HG03442 (cell line): Measurements from ENCODE around the gene CBX4.

ENCODE experiments used
- ATAC-seq: cut with Tn5 transposase; IDR thresholded peaks from one replicate; pipeline ENCODE4 v1.9.1; 2021; ENCODE audit warnings: mild to moderate bottlenecking, moderate library complexity; ENCODE audit not compliant: unreplicated experiment

CBX4 gene

GRCh38 chr17:79814974-79815835 is 24.0 kb downstream of the CBX4 start:
- ATAC-seq = no peak

DNA sequence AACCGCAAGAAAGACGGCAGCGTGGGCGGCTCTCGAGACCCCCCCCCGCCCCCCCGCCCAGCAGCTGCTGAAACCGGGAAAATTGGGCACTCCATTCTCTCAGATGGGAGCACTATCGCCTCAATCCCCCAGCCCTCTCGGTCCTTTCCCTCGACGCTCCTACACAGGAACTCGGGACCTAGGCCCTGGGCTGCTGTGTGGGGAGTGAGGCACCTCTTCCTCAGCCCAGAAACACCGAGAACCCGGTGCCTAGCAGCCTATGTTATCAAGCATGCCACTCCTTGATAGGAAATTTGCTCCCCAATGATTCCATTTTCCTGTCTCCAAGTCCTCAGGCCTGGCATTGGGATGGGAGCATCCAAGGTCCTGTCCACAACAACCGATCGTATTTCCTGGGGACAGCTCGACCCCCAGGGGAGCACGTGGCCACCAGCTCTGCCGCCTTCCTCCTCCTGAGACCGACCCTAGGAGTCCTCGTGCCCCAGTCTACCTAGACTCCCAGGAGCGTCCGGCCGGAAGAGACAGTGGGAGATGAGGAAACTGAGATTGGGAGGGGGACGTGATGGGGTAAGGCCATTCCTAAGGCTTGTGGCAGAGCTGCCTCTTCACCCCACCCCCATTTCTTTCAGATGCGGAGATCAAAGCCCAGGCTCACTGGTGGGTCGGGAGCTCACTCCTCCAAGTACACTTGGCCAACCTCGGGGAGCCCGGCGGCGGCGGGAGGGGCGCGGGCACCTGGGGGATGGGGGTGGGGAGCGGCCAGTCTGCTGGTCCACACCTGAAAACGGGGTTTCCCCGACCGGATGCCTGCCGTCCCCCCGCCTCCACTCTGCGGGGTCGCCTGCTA is 24.9 kb downstream of the CBX4 start:
- no peak for ATAC-seq

DNA sequence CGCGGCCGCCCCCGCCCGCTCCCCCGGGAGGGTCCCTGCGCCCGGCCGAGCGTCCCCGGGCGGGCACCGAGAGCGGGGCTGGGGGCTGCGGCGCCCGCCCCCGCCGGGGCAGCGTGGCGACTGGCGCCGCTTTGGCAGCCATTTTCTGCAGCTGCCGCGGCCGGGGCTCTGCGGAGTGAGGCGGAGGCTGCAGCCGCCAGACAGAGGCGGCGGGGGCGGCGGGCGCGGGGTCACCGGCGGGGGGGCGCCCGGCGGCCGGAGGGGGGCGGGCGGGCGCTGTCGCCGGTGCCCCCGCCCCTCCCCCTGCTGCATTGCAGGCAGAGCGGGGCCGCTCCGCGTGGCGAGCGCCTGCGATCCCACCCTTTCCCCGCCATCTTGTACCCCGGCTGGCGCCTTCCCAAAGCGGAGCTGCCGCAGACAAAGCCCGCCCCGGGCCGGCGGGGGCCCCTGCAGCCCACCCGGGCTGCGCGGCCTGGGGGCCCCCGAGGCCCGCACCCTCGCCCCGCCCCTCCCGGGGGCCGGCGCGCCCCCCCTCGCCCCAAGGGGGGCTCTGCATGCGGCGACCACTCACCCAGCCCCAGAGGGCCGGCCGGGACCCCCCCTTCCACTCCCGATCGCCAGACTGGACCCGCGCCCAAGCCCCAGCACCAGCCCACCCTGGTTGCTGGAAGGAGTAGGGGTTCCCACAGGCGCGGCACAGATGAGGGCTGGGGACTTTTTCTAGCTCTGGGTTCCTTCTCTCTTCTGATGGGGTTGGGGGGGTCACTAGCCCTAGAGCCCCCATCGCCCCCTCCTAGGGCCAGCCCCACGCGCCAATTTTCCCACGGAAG is 25.7 kb downstream of the CBX4 start:
- ATAC-seq = no peak

DNA sequence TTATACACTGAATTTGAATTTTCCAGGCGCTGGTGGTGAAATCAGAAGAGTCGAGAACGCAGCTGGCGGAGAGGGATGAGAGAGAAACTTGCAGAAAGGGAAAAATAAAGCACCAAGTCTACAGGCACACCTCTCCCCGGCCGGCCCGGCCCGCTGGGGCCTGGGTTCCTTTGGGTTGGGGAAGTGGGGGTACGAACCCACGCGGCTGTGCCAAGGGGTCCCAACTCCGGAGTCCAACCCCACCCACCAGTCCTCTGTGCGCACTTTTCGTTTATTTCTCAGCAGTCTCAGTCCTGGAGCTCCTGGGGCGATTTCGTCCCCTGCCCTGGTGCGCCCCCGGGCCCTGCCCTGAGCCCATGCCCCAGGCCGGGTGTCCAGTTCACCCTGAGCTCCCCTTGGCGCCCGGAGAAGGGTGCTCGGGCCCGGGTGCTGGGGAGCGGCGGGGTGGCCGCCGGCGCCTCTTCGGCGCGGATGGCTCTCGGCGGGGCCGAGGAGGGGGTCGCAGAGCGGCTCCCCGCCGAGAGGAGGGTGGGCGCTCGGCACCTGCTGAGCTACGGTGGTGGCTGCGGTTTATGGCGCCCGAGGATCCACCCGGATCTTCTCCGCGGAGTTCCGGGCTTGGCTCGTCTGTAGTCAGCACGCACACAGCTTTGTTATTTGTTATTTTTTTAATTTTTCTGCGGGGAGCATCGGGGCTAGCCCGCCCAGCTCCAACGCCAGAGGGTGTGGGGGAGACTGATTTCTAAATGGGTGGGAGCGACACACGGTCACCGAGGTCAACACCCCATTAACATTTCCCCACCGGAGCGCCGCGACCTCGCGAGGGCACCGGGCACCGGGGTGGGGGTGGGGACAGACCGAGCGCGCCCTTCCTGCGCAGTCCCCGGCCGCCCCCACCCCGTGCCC is 26.6 kb downstream of the CBX4 start:
- no peak for ATAC-seq

- ATAC-seq = no peak
Observed at GRCh38 chr17:79811868-79812352, 27.3 kb downstream of the CBX4 start.

- no peak for ATAC-seq
Observed at GRCh38 chr17:79811011-79811867, 28.0 kb downstream of the CBX4 start.

DNA sequence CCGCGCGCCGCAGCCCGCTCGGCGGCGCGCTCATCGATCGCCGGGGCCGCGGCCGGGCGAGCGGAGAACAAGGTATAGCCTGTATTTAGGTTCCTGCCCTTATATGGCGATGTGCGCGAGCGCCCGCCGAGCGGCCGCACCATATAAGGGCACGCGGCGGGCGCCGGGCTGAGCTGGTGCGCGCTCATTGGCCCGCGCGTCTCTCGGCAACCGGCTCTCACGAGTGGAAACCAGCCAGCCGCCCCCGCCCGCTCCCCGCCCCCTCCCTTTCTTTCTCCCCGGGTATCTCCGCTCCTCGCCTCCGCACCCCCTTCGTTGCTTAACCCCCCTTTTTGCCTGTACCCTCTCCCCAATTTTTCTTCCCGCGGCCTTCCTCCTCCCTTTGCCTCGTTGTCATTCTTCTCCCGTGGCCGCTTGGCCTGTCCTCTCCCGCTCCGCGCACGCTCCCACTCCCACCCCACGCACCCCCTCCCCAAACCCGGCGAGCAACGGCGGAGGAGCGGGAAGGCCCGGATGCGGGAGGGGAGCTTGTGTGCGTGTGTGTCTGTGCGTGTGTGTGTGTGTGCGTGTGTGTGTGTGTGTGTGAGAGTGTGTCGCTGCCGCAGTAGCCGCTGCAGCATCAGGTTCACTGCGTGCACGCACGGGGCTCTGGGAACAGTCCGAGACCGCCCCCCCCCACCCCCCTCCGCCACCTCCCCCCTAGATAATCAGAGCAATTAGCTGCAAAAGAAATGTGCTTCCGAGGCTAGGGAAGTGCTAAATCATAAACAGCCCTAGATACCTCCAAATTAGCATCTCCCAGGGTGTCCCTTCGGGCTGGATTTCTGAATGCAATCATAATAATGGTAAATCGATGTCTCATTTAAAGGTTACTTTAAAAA is 28.9 kb downstream of the CBX4 start:
- ATAC-seq = peak; percentile 66

- ATAC-seq = no peak
Observed at GRCh38 chr17:79809530-79810129, 29.6 kb downstream of the CBX4 start.

DNA sequence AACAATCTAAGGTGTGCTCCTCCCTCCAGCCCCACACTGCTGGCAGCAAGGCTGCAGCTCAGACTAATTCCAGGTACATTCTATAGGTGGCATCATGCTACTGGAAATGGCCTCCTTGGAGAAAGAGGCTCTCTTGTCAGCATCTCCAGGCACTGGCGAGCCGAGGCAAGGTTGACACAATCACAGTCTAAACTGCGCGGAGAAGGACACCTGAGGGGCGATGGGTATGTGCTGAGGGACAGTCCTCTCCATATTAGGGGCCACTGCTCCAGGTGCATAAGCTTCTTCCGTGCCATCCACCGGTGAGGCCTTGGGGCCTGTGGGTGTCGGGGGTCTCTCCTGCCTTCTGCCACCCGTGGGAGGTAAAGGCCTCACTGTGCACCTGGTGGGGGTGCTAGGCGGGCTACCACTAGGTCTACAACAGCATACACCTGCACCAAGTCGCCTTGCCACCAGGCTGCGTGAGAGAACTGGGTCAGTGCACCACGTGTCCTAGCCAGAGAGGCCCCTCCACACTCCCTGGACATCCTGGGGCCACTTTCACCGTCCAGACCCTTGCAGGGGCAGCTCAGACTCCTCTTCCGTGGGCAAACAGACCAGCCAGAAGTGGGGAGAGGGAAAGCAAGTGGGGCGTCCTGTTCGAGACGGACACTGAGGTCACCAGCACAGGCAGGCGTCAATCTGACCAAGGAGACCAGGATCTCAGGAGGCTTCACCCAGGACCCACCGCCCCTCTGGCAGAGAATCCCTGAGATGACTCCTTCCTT is 30.3 kb downstream of the CBX4 start:
- ATAC-seq = no peak

DNA sequence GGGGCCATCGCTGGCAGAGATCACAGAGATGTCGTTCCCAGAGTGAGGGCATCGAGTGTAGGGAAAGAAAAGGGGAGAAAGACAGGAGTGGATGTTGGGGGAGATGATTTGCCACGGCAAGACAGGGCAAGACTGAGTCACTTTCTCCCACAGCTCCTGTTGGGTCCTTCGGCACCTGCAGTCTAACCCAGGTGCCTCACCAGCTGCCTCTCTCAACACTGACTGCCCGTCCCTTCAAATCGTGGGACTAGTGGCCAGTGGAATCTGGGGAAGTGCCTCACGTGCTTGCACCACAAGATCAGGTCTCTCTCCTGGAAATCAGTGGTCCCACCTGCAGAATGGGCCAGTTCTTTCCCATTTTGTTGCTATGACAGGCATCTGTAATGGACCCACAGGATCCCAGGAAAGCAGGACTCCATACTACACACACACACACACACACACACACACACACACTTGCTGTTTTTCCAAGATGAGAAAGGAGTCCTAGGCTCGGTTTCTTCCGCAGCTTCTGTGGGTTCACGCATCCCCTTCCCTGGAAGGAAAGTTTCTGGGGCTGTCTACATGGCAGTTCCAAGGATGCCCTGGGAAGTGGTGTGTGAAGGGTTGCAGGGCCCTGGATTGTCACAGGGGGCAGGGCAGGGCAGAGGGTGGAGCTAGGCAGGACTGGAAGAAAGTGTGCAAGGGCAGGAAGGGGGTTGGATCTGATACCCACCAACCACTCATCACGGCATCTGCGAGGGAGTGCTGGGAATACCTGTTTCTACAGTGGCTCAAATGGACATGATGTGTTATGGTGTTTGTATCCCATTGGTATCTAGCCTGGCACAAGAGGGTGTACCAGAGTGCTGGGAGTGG is 32.1 kb downstream of the CBX4 start:
- no peak for ATAC-seq

GRCh38 chr17:79806446-79806760 is 32.8 kb downstream of the CBX4 start:
- no peak for ATAC-seq

DNA sequence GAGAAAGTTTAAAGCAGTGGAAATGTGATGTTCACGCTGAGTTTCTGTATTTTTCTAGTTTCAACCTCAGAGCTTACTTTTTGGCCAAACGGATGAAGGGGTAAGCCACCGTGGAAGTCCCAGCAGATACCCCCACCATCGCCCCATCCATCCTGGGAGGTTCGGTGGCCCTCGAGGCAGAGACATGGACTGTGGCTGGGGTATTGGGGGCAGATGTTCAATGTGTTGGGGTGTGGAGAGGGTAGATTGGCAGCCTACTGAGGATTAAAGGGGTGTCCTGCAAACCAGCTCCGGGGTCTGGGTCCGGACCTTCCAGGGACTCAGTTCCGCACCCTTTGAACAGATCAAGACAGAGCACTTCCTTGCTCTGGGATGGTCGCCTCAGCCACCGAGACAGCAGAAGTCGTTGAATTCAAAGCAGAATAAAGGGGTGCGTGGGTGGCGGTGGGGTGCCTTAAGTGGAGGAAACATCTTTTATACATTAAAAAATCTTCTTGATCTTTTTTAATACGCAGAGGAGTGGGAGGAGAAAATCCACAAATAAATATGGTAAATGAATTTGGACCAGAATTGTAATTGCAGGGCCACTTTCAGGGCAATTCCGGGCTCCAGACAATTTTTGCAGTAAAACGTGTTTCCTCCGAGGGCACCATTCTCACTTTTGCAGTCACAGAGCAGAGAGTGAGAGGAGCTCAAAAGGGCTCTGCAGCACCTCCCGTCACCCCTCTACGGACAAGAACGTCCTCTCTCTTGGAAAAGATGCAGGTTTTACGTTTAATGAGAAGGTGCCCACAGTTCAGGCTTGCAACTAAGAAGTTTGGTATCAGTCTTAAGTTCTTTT is 34.2 kb downstream of the CBX4 start:
- ATAC-seq = no peak

- ATAC-seq = peak; percentile 67
Observed at GRCh38 chr17:79803997-79804855, 35.0 kb downstream of the CBX4 start.

DNA sequence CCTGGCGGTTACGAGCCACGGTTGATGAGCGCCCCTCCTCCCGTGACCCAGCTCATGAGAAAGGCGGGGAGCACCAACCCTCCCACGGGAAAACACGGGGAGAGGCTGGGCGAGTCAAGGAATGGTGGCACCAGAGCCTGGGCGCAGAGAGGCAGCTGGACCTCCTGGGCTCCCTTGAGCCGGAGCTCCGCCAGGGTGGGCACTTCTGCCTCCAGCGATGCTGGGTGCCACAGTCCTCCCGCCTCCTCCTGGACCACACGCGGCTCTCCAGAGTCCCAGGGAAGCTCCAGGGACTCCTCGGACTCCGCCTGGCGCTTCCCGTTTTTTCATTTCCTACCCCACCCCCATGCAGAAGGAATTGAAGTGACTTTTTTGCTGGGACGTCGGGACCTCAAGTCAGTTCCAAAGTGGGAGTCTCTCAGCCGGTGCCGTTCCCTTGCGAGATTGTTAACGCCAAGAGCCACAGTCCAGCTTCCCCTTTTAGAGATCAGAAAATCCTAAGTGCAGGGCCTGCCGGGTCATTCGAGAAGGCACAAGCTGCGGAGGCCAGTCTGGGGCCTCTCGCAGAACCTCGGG is 35.7 kb downstream of the CBX4 start:
- ATAC-seq = no peak
